Measurements from ENCODE around the gene SIL1. TPM values are rescaled to one million over a fixed set of nuclear protein-coding genes. Genes with fewer than 3 reads are reported as not detected.

SIL1 gene
- total and polyA plus RNA-seq, 9 of the 15 experiments (the other 6 are each of a cell fraction or from before 2014, with no cell fraction given): 1.3 to 30.5 (median 18.1) TPM

DNA sequence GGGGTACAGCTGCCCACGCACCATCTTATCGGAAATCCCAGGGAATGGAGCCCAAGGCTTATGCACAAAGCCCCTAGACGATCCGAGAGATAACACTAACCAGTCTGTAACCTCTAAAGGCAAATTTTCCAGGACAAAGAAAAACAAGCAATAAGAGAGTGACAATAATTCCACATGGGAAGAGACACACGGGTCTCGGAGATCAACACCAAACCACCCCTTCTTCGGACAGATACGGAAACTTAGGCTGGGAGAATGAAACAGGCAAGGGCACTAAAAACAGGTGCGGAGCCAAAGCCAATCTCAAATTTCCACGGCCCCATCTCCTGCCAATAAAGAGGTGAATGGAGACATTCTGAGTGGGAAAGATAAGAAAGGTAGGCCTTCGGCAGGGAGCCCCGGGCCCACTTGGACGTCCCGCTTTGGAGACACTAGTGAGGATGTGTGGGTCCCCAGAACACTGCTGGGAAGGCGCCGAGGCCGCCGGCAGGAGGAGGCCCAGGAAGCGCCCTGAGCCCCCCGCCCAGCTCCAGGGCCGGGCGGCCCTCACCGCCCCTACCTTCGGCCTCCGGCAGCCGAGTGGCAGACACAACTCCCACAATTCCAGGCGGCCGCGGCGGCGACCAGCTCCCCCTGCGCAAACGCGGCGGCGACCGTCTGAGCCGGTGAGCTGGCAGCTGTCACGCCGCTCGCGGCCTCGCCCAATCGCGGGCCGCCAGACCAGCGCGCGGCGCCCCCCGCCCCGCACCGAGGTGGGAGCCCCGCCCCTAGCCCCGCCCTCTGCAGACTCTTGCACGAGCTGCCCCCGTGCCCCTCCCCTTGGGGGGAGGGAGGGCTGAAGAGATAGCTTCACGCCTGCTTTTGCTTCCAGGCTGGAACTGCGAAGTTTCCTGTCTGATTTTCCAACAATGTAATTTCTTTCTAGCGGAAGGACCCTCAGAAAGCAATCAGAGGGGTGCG is at the start of gene SIL1 (continued):
- TF ChIP-seq ZBTB11 (CRISPR knock-in tag; IDR thresholded peaks at IDR 0.05) (0 out of 6 replicates have a peak, but pooled peaks of 1 of the 3 experiments have one; percentile 39), PHF21A (IDR thresholded peaks at IDR 0.05; ENCODE audit: borderline replicate concordance, low read depth) (no peak), HINFP (tag; conservative IDR thresholded peaks at IDR 0.05; ENCODE audit: low read depth) (no peak), STAT5A (IDR thresholded peaks at IDR 0.05; ENCODE audit: borderline replicate concordance, low read length) (0 out of 2 replicates have a peak, but pooled peaks have one; percentile 9), CAMTA2 (CRISPR knock-in tag; conservative IDR thresholded peaks at IDR 0.05) (no peak), CREB1 (IDR thresholded peaks at IDR 0.05) (peak; percentile 84), CREB1 (CRISPR knock-in tag; IDR thresholded peaks at IDR 0.05) (no peak), NEUROD1 (IDR thresholded peaks at IDR 0.05; ENCODE audit: borderline replicate concordance, low read depth, low read length, partially characterized antibody) (no peak), SRF (CRISPR knock-in tag; IDR thresholded peaks at IDR 0.05) (peak in 1 of 2 experiments; percentile 51; a peak in 1 of 4 replicates), IRF1 (CRISPR knock-in tag; IDR thresholded peaks at IDR 0.05; ENCODE audit: borderline replicate concordance) (0 out of 2 replicates have a peak, but pooled peaks have one; percentile 48), TCF7L2 (IDR thresholded peaks at IDR 0.05; ENCODE audit: low read depth, low read length) (no peak)
- TF ChIP-seq, protein P1, sequence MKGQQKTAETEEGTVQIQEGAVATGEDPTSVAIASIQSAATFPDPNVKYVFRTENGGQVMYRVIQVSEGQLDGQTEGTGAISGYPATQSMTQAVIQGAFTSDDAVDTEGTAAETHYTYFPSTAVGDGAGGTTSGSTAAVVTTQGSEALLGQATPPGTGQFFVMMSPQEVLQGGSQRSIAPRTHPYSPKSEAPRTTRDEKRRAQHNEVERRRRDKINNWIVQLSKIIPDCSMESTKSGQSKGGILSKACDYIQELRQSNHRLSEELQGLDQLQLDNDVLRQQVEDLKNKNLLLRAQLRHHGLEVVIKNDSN (CRISPR knock-in tag; IDR thresholded peaks at IDR 0.05): 0 out of 2 replicates have a peak, but pooled peaks have one; percentile 10
- TF ChIP-seq, protein P2, sequence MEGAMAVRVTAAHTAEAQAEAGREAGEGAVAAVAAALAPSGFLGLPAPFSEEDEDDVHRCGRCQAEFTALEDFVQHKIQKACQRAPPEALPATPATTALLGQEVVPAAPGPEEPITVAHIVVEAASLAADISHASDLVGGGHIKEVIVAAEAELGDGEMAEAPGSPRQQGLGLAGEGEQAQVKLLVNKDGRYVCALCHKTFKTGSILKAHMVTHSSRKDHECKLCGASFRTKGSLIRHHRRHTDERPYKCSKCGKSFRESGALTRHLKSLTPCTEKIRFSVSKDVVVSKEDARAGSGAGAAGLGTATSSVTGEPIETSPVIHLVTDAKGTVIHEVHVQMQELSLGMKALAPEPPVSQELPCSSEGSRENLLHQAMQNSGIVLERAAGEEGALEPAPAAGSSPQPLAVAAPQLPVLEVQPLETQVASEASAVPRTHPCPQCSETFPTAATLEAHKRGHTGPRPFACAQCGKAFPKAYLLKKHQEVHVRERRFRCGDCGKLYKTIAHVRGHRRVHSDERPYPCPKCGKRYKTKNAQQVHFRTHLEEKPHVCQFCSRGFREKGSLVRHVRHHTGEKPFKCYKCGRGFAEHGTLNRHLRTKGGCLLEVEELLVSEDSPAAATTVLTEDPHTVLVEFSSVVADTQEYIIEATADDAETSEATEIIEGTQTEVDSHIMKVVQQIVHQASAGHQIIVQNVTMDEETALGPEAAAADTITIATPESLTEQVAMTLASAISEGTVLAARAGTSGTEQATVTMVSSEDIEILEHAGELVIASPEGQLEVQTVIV (CRISPR knock-in tag; IDR thresholded peaks at IDR 0.05; ENCODE audit: borderline replicate concordance): no peak
